ENCODE measurements around the gene ZNF497.

The ZNF497 gene

GRCh38 chr19:58305065-58305931 is 57.3 kb downstream of the ZNF497 start, which contains the start of gene ERVK3-1:
Gene ERVK3-1, plus strand, starts transcription at chr19:58305377. Its CDS starts 6,792 bp downstream, at chr19:58312169.
- peak; percentile 88 to 95 for DNase-seq

- DNase-seq = no peak
These were observed 57.8 kb downstream of the ZNF497 start for GRCh38 chr19:58304748-58305064.

Data from stimulated activated CD4-positive, alpha-beta T cell treated with anti-CD3 and anti-CD28 coated beads, Interleukin-4, amount 100 ng/mL, for 4 hours (primary cell).